HCT116 (cell line): ENCODE measurements around the gene MMP25. TPM values are rescaled to one million over a fixed set of nuclear protein-coding genes. Genes with fewer than 3 reads are reported as not detected.

Source experiments
- ATAC-seq: fragments of 200-7000 bp; cut with Tn5 transposase; 2 replicates; pipeline ENCODE4 v1.9.1; 2020; ENCODE audit warnings: mild to moderate bottlenecking, moderate library complexity
- BruUV-seq: library from RNA; stranded (reverse); fragments of 400-500 nt; replicated peaks from 2 replicates; lab custom pipeline; 2021; lab: Mats Ljungman, UMichigan
- CTCF ChIA-PET: fragments of 300-600 bp; sonication (Branson Sonifier 250); formaldehyde crosslinking; loops from one replicate; lab custom pipeline; 2021; ENCODE audit warnings: antibody characterized with exemption; lab: Charles Lee
- POLR2A ChIA-PET: fragments of 300-600, 350-600 bp; sonication (Branson Sonifier 250); formaldehyde crosslinking; loops from one replicate; lab custom pipeline; 2021; ENCODE audit warnings: antibody characterized with exemption; lab: Charles Lee
- RAD21 ChIA-PET, 2 experiments: fragments of 300-600 bp; sonication (Branson Sonifier 250); formaldehyde crosslinking; loops; one replicate each; lab custom pipeline; 2023; ENCODE audit warnings: low total read pairs in 2 of 2; ENCODE audit not compliant: uncharacterized antibody in 2 of 2, unreplicated experiment in 2 of 2, low non-redundant PET in 1 of 2; lab: Charles Lee
- DNase-seq: peaks from one replicate; pipeline ENCODE4 v3.0.0-alpha.2; 2010; ENCODE audit warnings: low read depth, low spot score
- H2AFZ ChIP-seq: fragments of 200-600 bp; shearing (Covaris generic), sonication (generic); 2 replicates; pipeline ENCODE4 v1.6.1; 2017; ENCODE audit warnings: low read depth, mixed run types, mixed read lengths, antibody characterized with exemption, low read length; ENCODE audit not compliant: poor library complexity, severe bottlenecking
- H3K27ac ChIP-seq: 2 replicates; pipeline ENCODE4 v1.5.1; 2012; ENCODE audit warnings: low read depth, low read length
- H3K27me3 ChIP-seq: fragments of 200-600 bp; sonication (generic); 2 replicates; pipeline ENCODE4 v1.6.1; 2016; ENCODE audit warnings: mixed run types, low read length, mixed read lengths; ENCODE audit not compliant: insufficient read depth
- H3K36me3 ChIP-seq, 2 experiments: fragments of 200-500 bp in 1 of 2; fragments of 200-600 bp in 1 of 2; sonication (Bioruptor generic) in 1 of 2; sonication (generic) in 1 of 2; 2 replicates each; pipeline versions ENCODE4 v1.5.1 to v1.6.1; 2014 to 2016; ENCODE audit warnings: low read length in 2 of 2, inconsistent platforms in 1 of 2, mixed read lengths in 1 of 2, mixed run types in 1 of 2; ENCODE audit not compliant: insufficient read depth in 2 of 2, control insufficient read depth in 1 of 2
- H3K4me1 ChIP-seq, 2 experiments: fragments of 200-600 bp in 1 of 2; sonication (generic) in 1 of 2; 2 replicates each; pipeline versions ENCODE4 v1.5.1 to v1.6.1; 2012 to 2017; ENCODE audit warnings: low read length in 2 of 2, inconsistent platforms in 1 of 2, mild to moderate bottlenecking in 1 of 2, mixed read lengths in 1 of 2, mixed run types in 1 of 2, moderate library complexity in 1 of 2; ENCODE audit not compliant: insufficient read depth in 2 of 2, control insufficient read depth in 1 of 2
- H3K4me2 ChIP-seq: fragments of 200-600 bp; sonication (generic); 2 replicates; pipeline ENCODE4 v1.6.1; 2017; ENCODE audit warnings: mixed run types, low read length, mixed read lengths
- H3K4me3 ChIP-seq, 2 experiments: fragments of 200-600 bp in 1 of 2; sonication (generic) in 1 of 2; replicated peaks in 1 of 2; 2 replicates each; pipeline ENCODE4 v1.5.1; 2011 to 2016; ENCODE audit warnings: low read length in 2 of 2, control low read depth in 1 of 2, low read depth in 1 of 2, mild to moderate bottlenecking in 1 of 2, mixed read lengths in 1 of 2, mixed run types in 1 of 2
- H3K79me2 ChIP-seq: fragments of 200-600 bp; sonication (generic); 2 replicates; pipeline ENCODE4 v1.6.1; 2017; ENCODE audit warnings: mild to moderate bottlenecking, mixed run types, low read length, moderate library complexity, mixed read lengths; ENCODE audit not compliant: insufficient read depth
- H3K9ac ChIP-seq: fragments of 200-600 bp; sonication (generic); 2 replicates; pipeline ENCODE4 v1.6.1; 2016; ENCODE audit warnings: low read length, mixed read lengths
- H3K9me2 ChIP-seq: fragments of 200-600 bp; sonication (generic), shearing (Covaris generic); 2 replicates; pipeline ENCODE4 v1.6.1; 2017; ENCODE audit warnings: mixed run types, mild to moderate bottlenecking, moderate library complexity; ENCODE audit not compliant: insufficient read depth
- H3K9me3 ChIP-seq, 2 experiments: fragments of 200-500 bp in 1 of 2; fragments of 200-600 bp in 1 of 2; sonication (Bioruptor generic) in 1 of 2; sonication (generic) in 1 of 2; 2 replicates each; pipeline ENCODE4 v1.6.1; 2014 to 2017; ENCODE audit warnings: low read length in 2 of 2, mixed read lengths in 2 of 2, inconsistent platforms in 1 of 2, low read depth in 1 of 2, mild to moderate bottlenecking in 1 of 2, mixed run types in 1 of 2, moderate library complexity in 1 of 2; ENCODE audit not compliant: control insufficient read depth in 1 of 2, insufficient read depth in 1 of 2
- H4K20me1 ChIP-seq: fragments of 200-600 bp; sonication (generic), shearing (Covaris generic); 2 replicates; pipeline ENCODE4 v1.6.1; 2017; ENCODE audit warnings: mixed run types, mild to moderate bottlenecking, moderate library complexity; ENCODE audit not compliant: insufficient read depth
- CTCF ChIP-seq, 3 experiments: fragments of 200-600 bp in 1 of 3; sonication (generic) in 1 of 3; IDR thresholded peaks in 2 of 3; conservative IDR thresholded peaks in 1 of 3; 2 replicates each; pipeline ENCODE4 v1.5.1; 2012 to 2017; ENCODE audit warnings: low read depth in 2 of 3, low read length in 2 of 3, antibody characterized with exemption in 1 of 3, borderline replicate concordance in 1 of 3, control low read depth in 1 of 3, mild to moderate bottlenecking in 1 of 3, mixed read lengths in 1 of 3, mixed run types in 1 of 3, moderate library complexity in 1 of 3; ENCODE audit not compliant: insufficient read depth in 1 of 3
- EGR1 ChIP-seq: IDR thresholded peaks from 2 replicates; pipeline ENCODE4 v1.6.1; 2012; ENCODE audit warnings: low read depth
- JUND ChIP-seq: IDR thresholded peaks from 2 replicates; pipeline ENCODE4 v1.6.1; 2012
- RAD21 ChIP-seq: IDR thresholded peaks from 2 replicates; pipeline ENCODE4 v1.6.1; 2012; ENCODE audit warnings: low read depth, mild to moderate bottlenecking
- YY1 ChIP-seq: IDR thresholded peaks from 2 replicates; pipeline ENCODE4 v1.6.1; 2011; ENCODE audit warnings: low read length, low read depth, moderate library complexity, mild to moderate bottlenecking; ENCODE audit not compliant: insufficient replicate concordance; ENCODE audit errors: extremely low read depth
- intact Hi-C: fragments of 100-400 bp; cut with micrococcal nuclease; formaldehyde crosslinking; loops from 2 replicates; pipeline ENCODE4 v1.10.0; 2022
- total RNA-seq: library from RNA; stranded (reverse); gene quantifications from one replicate; pipeline ENCODE4 v1.2.1, GENCODE V29; 2021; ENCODE audit not compliant: unreplicated experiment
- TF ChIP-seq, protein P1 (sequence below): IDR thresholded peaks from 2 replicates; pipeline ENCODE4 v1.6.1; 2012

MMP25 gene
- total RNA-seq, 1 experiment from 2014 or later, result 2.5 TPM

GRCh38 chr16:3003582-3004270 is 42.6 kb upstream of the MMP25 start:
- ChIA-PET POLR2A (interaction anchor here (0.8 to 11.4 kb wide), 4 partner anchors 9 to 39 kb away, joined by 3 to 188 read pairs (median 4); partner anchors contain the start of genes CLDN6, HCFC1R1, THOC6 and TNFRSF12A), CTCF (interaction anchor here (0.6 to 3.0 kb wide), 5 partner anchors 17 to 42 kb away, joined by 3 to 29 read pairs (median 12); partner anchors contain the start of genes HCFC1R1, THOC6 and TNFRSF12A)

More at GRCh38 chr16:3003582-3004270, 42.6 kb upstream of the MMP25 start:
- no peaks in the 10 kb centered on the region for H3K79me2 ChIP-seq
- no TSS peak for BruUV-seq
- no peak overlapping the region for H3K9ac ChIP-seq
- H3K4me1 ChIP-seq, result peaks cover 23 to 46% of the 10 kb centered on the region in 2 experiments
- peak; percentile 93 for ATAC-seq
- no peaks in the 10 kb centered on the region for H3K27me3 ChIP-seq
- no peak overlapping the region for H2AFZ ChIP-seq
- RAD21 ChIA-PET, result interaction anchor here (0.7 to 1.4 kb wide), 3 partner anchors 20 to 24 kb away, joined by 3 to 7 read pairs (median 4); partner anchors contain the start of gene HCFC1R1 (in 1 of the 2)
- TF ChIP-seq JUND (no peak), YY1 (no peak), CTCF (IDR thresholded peaks at IDR 0.05 in 2 of 3, conservative IDR thresholded peaks at IDR 0.05 in 1 of 3; ENCODE audit: borderline replicate concordance in 1 of 3, insufficient read depth in 1 of 3, low read depth in 2 of 3, low read length in 2 of 3) (peak in 2 of 3 experiments; percentile 43 to 52; a peak in 3 of 6 replicates), RAD21 (no peak), EGR1 (no peak)
- TF ChIP-seq, protein P1, sequence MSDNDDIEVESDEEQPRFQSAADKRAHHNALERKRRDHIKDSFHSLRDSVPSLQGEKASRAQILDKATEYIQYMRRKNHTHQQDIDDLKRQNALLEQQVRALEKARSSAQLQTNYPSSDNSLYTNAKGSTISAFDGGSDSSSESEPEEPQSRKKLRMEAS, result no peak
- no peaks in the 10 kb centered on the region for H4K20me1 ChIP-seq
- no peak overlapping the region for H3K27ac ChIP-seq
- H3K9me2 ChIP-seq, result no peaks in the 10 kb centered on the region
- peak; percentile 99 for DNase-seq
- H3K9me3 ChIP-seq, result no peaks in the 10 kb centered on the region
- peak overlapping the region; percentile 47 for H3K4me2 ChIP-seq
- H3K4me3 ChIP-seq, result 0 out of 4 replicates have a peak overlapping the region, but pooled peaks of 1 of the 2 experiments have one; percentile 18
- no peaks in the 10 kb centered on the region for H3K36me3 ChIP-seq
- intact Hi-C loops, result loop anchor here (2.0 kb wide), 1 partner anchor 21 kb away; the partner anchor contains the start of gene THOC6
